Activated T-cell treated with anti-CD3 and anti-CD28 coated beads, Interleukin-2, amount 50 U/mL, for 24 hours (primary cell): ENCODE measurements around the gene MEGF11.
"Not testable (repeated sequence)": the region's sequence is repeated elsewhere in the genome, so short reads cannot be mapped to it uniquely, and the experiment has no call there.

Source experiments
- DNase-seq: peaks from one replicate; pipeline ENCODE4 v3.0.0-alpha.2; 2020
- H3K27ac Mint-ChIP-seq: 2 replicates; pipeline ENCODE4 v1.8.0; 2020; ENCODE audit warnings: mild to moderate bottlenecking, mixed read lengths
- H3K27me3 Mint-ChIP-seq: 2 replicates; pipeline ENCODE4 v1.8.0; 2020; ENCODE audit warnings: mixed read lengths
- H3K36me3 Mint-ChIP-seq: 2 replicates; pipeline ENCODE4 v1.8.0; 2020; ENCODE audit warnings: low read depth, mixed read lengths
- H3K4me1 Mint-ChIP-seq: 2 replicates; pipeline ENCODE4 v1.8.0; 2020; ENCODE audit warnings: low read depth, mixed read lengths
- H3K4me3 Mint-ChIP-seq: 2 replicates; pipeline ENCODE4 v1.8.0; 2020; ENCODE audit warnings: mild to moderate bottlenecking, moderate library complexity, mixed read lengths
- H3K9me3 Mint-ChIP-seq: 2 replicates; pipeline ENCODE4 v1.8.0; 2020; ENCODE audit warnings: mixed read lengths

The MEGF11 gene

DNA sequence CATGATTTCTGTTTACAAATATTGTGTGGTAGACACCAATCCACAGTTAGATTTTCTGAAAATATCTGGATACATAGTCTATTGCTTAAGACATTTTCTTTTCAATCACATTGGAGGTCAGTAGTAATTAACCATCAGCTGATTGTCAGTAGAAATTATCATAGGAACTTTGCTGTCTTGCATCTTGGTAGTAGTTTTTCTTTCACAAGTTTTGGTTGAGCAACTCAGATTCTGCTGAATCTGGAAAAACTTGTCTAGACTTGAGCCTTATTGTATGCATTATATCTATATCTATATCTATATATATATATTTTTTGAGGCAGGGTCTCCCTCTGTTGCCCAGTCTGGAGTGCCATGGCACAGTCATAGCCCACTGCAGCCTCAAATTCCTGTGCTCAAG is 380.3 kb downstream of the MEGF11 start:
- DNase-seq = no peak
- no peak overlapping the region for H3K4me3 Mint-ChIP-seq
- H3K9me3 Mint-ChIP-seq = no peaks in the 10 kb centered on the region
- peaks cover 52% of the 10 kb centered on the region for H3K4me1 Mint-ChIP-seq
- H3K27me3 Mint-ChIP-seq = no peaks in the 10 kb centered on the region
- peaks cover 58% of the 10 kb centered on the region for H3K36me3 Mint-ChIP-seq
- H3K27ac Mint-ChIP-seq = no peak overlapping the region

- peaks cover 51% of the 10 kb centered on the region for H3K36me3 Mint-ChIP-seq
- DNase-seq, H3K4me3 Mint-ChIP-seq, H3K27me3 Mint-ChIP-seq, H3K9me3 Mint-ChIP-seq: not testable (repeated sequence)
- peak overlapping the region; percentile 58 for H3K27ac Mint-ChIP-seq
- peaks cover 48% of the 10 kb centered on the region for H3K4me1 Mint-ChIP-seq
Observed at GRCh38 chr15:65872596-65872995, 381.0 kb downstream of the MEGF11 start.

GRCh38 chr15:65871886-65872285 is 381.7 kb downstream of the MEGF11 start:
- Mint-ChIP-seq H3K4me1 (peaks cover 44% of the 10 kb centered on the region), H3K36me3 (peaks cover 46% of the 10 kb centered on the region)
- H3K4me3 Mint-ChIP-seq, H3K27me3 Mint-ChIP-seq, H3K9me3 Mint-ChIP-seq, H3K27ac Mint-ChIP-seq, DNase-seq: not testable (repeated sequence)

DNA sequence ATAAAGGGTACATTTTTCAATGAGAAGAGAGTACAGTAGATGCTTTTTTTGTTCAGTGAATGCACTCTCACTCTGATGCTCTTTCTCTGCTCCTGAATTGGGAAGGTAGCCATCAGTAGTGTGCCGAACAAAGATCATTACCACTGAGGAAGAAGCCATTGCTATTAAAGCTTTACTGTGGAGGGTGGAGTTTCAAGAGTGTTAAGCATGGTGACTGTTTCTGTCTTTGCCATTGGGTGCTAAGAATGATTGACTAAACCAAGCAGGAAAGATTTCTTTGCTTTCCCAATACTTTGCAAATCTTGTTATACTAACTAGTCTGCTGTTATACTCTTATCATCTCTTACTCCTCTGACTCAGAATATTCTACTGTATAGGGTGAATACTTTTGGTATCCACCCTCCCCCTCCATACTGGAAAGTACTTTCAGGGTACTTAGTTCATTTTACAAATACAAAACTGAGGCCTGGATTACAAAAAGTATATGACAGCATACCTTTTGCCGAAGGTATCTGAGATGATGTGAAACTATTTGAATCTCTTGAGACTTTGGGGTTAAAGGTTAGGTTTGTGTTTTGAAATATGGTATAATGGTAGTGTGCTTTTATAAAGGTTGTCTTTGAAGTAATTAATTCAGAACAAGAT is 382.5 kb downstream of the MEGF11 start:
- H3K27ac Mint-ChIP-seq = peak overlapping the region; percentile 99
- peak overlapping the region; percentile 99 for H3K4me3 Mint-ChIP-seq
- H3K9me3 Mint-ChIP-seq = no peaks in the 10 kb centered on the region
- DNase-seq = no peak
- no peaks in the 10 kb centered on the region for H3K27me3 Mint-ChIP-seq
- peaks cover 40% of the 10 kb centered on the region for H3K36me3 Mint-ChIP-seq
- H3K4me1 Mint-ChIP-seq = peaks cover 41% of the 10 kb centered on the region

GRCh38 chr15:65869954-65870871 is 383.3 kb downstream of the MEGF11 start:
- peaks cover 34% of the 10 kb centered on the region for H3K36me3 Mint-ChIP-seq
- H3K27me3 Mint-ChIP-seq = no peaks in the 10 kb centered on the region
- peak overlapping the region; percentile 99 for H3K27ac Mint-ChIP-seq
- DNase-seq = peak; percentile 48
- no peaks in the 10 kb centered on the region for H3K9me3 Mint-ChIP-seq
- H3K4me3 Mint-ChIP-seq = peak overlapping the region; percentile 99
- peaks cover 34% of the 10 kb centered on the region for H3K4me1 Mint-ChIP-seq

DNA sequence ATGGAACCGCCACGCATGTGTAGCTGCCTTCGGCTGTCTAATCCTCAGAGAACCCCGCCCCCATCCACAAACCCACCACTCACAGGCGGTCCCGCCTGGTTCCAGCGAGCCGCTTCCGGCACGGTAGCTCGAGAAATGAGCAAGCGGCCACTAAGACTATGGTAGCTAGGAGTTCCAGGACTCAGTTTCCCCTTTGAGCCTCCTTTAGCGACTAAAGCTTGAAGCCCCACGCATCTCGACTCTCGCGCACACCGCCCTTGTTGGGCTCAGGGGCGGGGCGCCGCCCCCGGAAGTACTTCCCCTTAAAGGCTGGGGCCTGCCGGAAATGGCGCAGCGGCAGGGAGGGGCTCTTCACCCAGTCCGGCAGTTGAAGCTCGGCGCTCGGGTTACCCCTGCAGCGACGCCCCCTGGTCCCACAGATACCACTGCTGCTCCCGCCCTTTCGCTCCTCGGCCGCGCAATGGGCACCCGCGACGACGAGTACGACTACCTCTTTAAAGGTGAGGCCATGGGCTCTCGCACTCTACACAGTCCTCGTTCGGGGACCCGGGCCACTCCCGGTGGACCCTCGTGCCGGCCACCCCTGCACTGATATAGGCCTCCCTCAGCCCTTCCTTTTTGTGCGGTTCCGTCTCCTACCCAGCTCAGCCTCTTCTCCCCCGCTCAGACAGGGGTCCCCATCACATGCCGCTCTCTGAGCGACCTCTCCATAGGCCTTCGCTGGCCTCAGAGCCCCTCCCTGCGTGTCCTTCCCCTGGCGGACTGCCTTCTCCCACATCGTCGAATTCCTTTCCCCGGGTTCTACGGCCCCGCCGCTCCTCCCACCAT is 384.2 kb downstream of the MEGF11 start, which contains the start of gene RAB11A:
TSS of gene RAB11A (plus strand) at position 366 of the 828 bp plus-strand sequence. CDS start at position 461, 95 bp downstream.
- peak; percentile 97 for DNase-seq
- peaks cover 31% of the 10 kb centered on the region for H3K4me1 Mint-ChIP-seq

DNA sequence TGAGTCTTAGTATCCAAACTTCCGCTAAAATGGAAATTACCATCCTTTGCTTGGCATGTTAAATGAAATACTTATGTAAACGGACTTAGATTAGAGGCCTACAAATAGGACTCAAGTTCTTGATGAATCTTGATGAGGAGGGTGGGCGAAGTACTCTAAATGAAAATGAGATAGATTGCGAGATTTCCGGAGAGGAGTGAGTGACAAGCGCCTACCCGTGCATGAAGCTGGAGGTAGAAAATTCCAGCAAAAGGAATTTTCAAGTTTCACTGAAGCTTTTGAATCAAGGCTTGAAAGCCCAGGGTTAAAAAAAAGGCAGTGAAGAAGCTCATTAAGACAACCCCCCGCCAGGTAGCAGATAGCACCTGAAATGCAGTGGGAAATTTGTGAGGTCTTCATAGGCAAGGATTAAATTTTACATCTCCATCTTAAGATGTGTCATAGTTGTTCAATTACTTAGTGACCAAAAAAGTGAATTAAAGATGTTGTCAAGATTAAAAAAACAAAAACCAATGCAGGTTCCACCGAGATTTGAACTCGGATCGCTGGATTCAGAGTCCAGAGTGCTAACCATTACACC is 384.9 kb downstream of the MEGF11 start:
- no peaks in the 10 kb centered on the region for H3K27me3 Mint-ChIP-seq
- peaks cover 29% of the 10 kb centered on the region for H3K4me1 Mint-ChIP-seq
- H3K9me3 Mint-ChIP-seq = no peaks in the 10 kb centered on the region
- peak overlapping the region; percentile 99 for H3K27ac Mint-ChIP-seq
- DNase-seq = no peak
- peaks cover 24% of the 10 kb centered on the region for H3K36me3 Mint-ChIP-seq
- H3K4me3 Mint-ChIP-seq = peak overlapping the region; percentile 99

More for the DNA sequence above, 384.2 kb downstream of the MEGF11 start, which contains the start of gene RAB11A:
- Mint-ChIP-seq H3K36me3 (peaks cover 32% of the 10 kb centered on the region), H3K9me3 (no peaks in the 10 kb centered on the region), H3K4me3 (peak within 1 kb of the TSS; percentile 99), H3K27me3 (no peaks in the 10 kb centered on the region), H3K27ac (peak within 1 kb of the TSS; percentile 99)

GRCh38 chr15:65867933-65868332 is 385.6 kb downstream of the MEGF11 start:
- not testable (repeated sequence) for H3K9me3 Mint-ChIP-seq, H3K4me3 Mint-ChIP-seq, H3K27me3 Mint-ChIP-seq

GRCh38 chr15:65867244-65867643 is 386.3 kb downstream of the MEGF11 start:
- H3K4me1 Mint-ChIP-seq = peaks cover 24% of the 10 kb centered on the region
- no peaks in the 10 kb centered on the region for H3K9me3 Mint-ChIP-seq
- no peak overlapping the region for H3K4me3 Mint-ChIP-seq
- no peak for DNase-seq
- H3K27me3 Mint-ChIP-seq = no peaks in the 10 kb centered on the region
- peaks cover 19% of the 10 kb centered on the region for H3K36me3 Mint-ChIP-seq
- H3K27ac Mint-ChIP-seq = no peak overlapping the region

More at GRCh38 chr15:65867933-65868332, 385.6 kb downstream of the MEGF11 start:
- H3K36me3 Mint-ChIP-seq = peaks cover 22% of the 10 kb centered on the region
- H3K27ac Mint-ChIP-seq, DNase-seq: not testable (repeated sequence)
- H3K4me1 Mint-ChIP-seq = peaks cover 25% of the 10 kb centered on the region

GRCh38 chr15:65863106-65863505 is 390.4 kb downstream of the MEGF11 start:
- Mint-ChIP-seq H3K27ac (no peak overlapping the region), H3K4me1 (peaks cover 7% of the 10 kb centered on the region), H3K9me3 (no peaks in the 10 kb centered on the region), H3K4me3 (no peak overlapping the region), H3K27me3 (no peaks in the 10 kb centered on the region), H3K36me3 (no peaks in the 10 kb centered on the region)
- DNase-seq = no peak

GRCh38 chr15:65862682-65863081 is 390.9 kb downstream of the MEGF11 start:
- H3K4me3 Mint-ChIP-seq = no peak overlapping the region
- H3K9me3 Mint-ChIP-seq = no peaks in the 10 kb centered on the region
- no peaks in the 10 kb centered on the region for H3K27me3 Mint-ChIP-seq
- H3K4me1 Mint-ChIP-seq = peaks cover 10% of the 10 kb centered on the region
- peak; percentile 68 for DNase-seq
- no peak overlapping the region for H3K27ac Mint-ChIP-seq
- no peaks in the 10 kb centered on the region for H3K36me3 Mint-ChIP-seq

- H3K27me3 Mint-ChIP-seq = no peaks in the 10 kb centered on the region
- H3K9me3 Mint-ChIP-seq = no peaks in the 10 kb centered on the region
- peak overlapping the region; percentile 45 for H3K27ac Mint-ChIP-seq
- H3K4me3 Mint-ChIP-seq = no peak overlapping the region
- no peaks in the 10 kb centered on the region for H3K36me3 Mint-ChIP-seq
- peaks cover 16% of the 10 kb centered on the region for H3K4me1 Mint-ChIP-seq
- DNase-seq = no peak
Observed at GRCh38 chr15:65857718-65858402, 395.7 kb downstream of the MEGF11 start.

DNA sequence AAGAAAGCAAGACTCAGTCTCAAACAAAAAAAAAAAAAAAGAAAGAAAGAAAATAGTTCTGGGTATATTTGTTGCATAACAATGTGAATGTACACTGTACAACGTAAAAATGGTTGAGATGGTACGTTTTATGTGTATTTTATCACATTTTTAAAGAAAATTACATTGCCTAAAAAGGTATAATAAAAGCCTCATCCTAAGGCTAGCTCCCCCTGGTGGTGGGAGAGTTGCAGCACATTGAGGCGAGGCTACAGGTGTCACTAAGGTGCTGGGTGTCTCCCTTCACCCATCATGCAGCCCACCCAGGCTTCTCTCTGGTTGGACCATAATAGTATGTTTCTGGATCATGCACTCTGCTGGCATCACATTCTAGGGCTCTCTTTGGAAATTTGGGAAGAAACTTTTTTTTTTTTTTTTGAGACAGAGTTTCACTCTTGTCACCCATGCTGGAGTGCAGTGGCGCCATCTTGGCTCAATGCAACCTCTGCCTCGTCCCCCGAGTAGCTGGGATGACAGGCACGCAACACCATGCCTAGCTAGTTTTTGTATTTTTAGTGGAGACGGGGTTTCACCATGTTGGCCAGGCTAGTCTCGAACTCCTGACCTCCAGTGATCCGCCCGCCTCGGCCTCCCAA is 396.6 kb downstream of the MEGF11 start:
- H3K4me3 Mint-ChIP-seq = no peak overlapping the region
- no peaks in the 10 kb centered on the region for H3K36me3 Mint-ChIP-seq
- peaks cover 12% of the 10 kb centered on the region for H3K4me1 Mint-ChIP-seq
- peak overlapping the region; percentile 61 for H3K27ac Mint-ChIP-seq
- no peaks in the 10 kb centered on the region for H3K9me3 Mint-ChIP-seq
- peak; percentile 81 for DNase-seq
- no peaks in the 10 kb centered on the region for H3K27me3 Mint-ChIP-seq
